Panc1 (cell line): ENCODE measurements around the gene FIZ1. TPM values are rescaled to one million over a fixed set of nuclear protein-coding genes. Genes with fewer than 3 reads are reported as not detected.
"Not testable (repeated sequence)": the region's sequence is repeated elsewhere in the genome, so short reads cannot be mapped to it uniquely, and the experiment has no call there.

Experiments used
- ATAC-seq: fragments of 200-7000 bp; cut with Tn5 transposase; 2 replicates; pipeline ENCODE4 v1.9.1; 2020; ENCODE audit warnings: mild to moderate bottlenecking, moderate library complexity
- BruUV-seq: library from RNA; stranded (reverse); fragments of 400-500 nt; replicated peaks from 2 replicates; lab custom pipeline; 2021; lab: Mats Ljungman, UMichigan
- CTCF ChIA-PET: fragments of 300-600 bp; sonication (Branson Sonifier 250); formaldehyde crosslinking; loops from one replicate; lab custom pipeline; 2022; ENCODE audit warnings: antibody characterized with exemption; lab: Charles Lee
- POLR2A ChIA-PET: fragments of 300-600 bp; sonication (Branson Sonifier 250); formaldehyde crosslinking; loops from one replicate; lab custom pipeline; 2022; ENCODE audit warnings: antibody characterized with exemption; lab: Charles Lee
- DNase-seq: peaks from one replicate; pipeline ENCODE4 v3.0.0-alpha.2; 2010; ENCODE audit warnings: low read depth, low spot score
- H3K27ac ChIP-seq: 2 replicates; pipeline ENCODE4 v1.5.1; 2011; ENCODE audit warnings: mild to moderate bottlenecking, low read length, inconsistent platforms
- H3K27me3 ChIP-seq: fragments of 200-500 bp; sonication (Bioruptor generic); 2 replicates; pipeline ENCODE4 v1.6.0; 2014; ENCODE audit warnings: low read length, inconsistent platforms; ENCODE audit not compliant: control insufficient read depth, insufficient read depth
- H3K36me3 ChIP-seq: fragments of 200-500 bp; sonication (Bioruptor generic); 2 replicates; pipeline ENCODE4 v1.5.1; 2014; ENCODE audit warnings: inconsistent platforms, mild to moderate bottlenecking, low read length, moderate library complexity; ENCODE audit not compliant: control insufficient read depth, insufficient read depth
- H3K4me1 ChIP-seq: 2 replicates; pipeline ENCODE4 v1.5.1; 2011; ENCODE audit warnings: inconsistent platforms, mild to moderate bottlenecking, low read length, moderate library complexity; ENCODE audit not compliant: control insufficient read depth, insufficient read depth
- H3K4me3 ChIP-seq, 2 experiments: 2 replicates each; pipeline ENCODE4 v1.5.1; 2011 to 2012; ENCODE audit warnings: low read depth in 2 of 2, low read length in 2 of 2, mild to moderate bottlenecking in 2 of 2, inconsistent platforms in 1 of 2, moderate library complexity in 1 of 2
- H3K9me3 ChIP-seq: fragments of 200-500 bp; sonication (Bioruptor generic); 2 replicates; pipeline ENCODE4 v1.5.1; 2014; ENCODE audit warnings: low read depth, mild to moderate bottlenecking, inconsistent platforms, low read length, moderate library complexity; ENCODE audit not compliant: control insufficient read depth, insufficient read depth
- POLR2AphosphoS5 ChIP-seq: IDR thresholded peaks from 2 replicates; pipeline ENCODE4 v1.6.1; 2012; ENCODE audit warnings: mild to moderate bottlenecking, low read depth, low read length, moderate library complexity
- SIN3A ChIP-seq: IDR thresholded peaks from 2 replicates; pipeline ENCODE4 v1.6.1; 2012; ENCODE audit warnings: low read depth, mild to moderate bottlenecking, low read length, moderate library complexity, borderline replicate concordance; ENCODE audit not compliant: insufficient read depth
- TCF7L2 ChIP-seq: IDR thresholded peaks from 2 replicates; pipeline ENCODE4 v1.6.1; 2011; ENCODE audit warnings: mild to moderate bottlenecking, low read depth, low read length, inconsistent platforms
- in situ Hi-C: cut with HindIII; loops from 2 replicates; pipeline ENCODE4 v1.10.0; 2016; ENCODE audit warnings: low sequenced_read_pairs, low pct_unique_long_range_greater_than_20kb
- intact Hi-C: fragments of 100-400 bp; cut with micrococcal nuclease; formaldehyde crosslinking; loops from one replicate; pipeline ENCODE4 v1.10.0; 2022; ENCODE audit not compliant: unreplicated experiment
- total RNA-seq: library from RNA; stranded (reverse); gene quantifications from one replicate; pipeline ENCODE4 v1.2.1, GENCODE V29; 2021; ENCODE audit not compliant: unreplicated experiment
- TF ChIP-seq, protein P1 (sequence below), 2 experiments: IDR thresholded peaks; 2 replicates each; pipeline ENCODE4 v1.6.1; 2011 to 2012; ENCODE audit warnings: low read depth in 2 of 2, control low read depth in 1 of 2, low read length in 1 of 2, mild to moderate bottlenecking in 1 of 2, moderate library complexity in 1 of 2; ENCODE audit not compliant: insufficient read depth in 1 of 2
- TF ChIP-seq, protein P2 (sequence below): fragments of 450-650 bp; IDR thresholded peaks from 2 replicates; pipeline ENCODE4 v1.5.1; 2017; ENCODE audit warnings: mild to moderate bottlenecking

The FIZ1 gene
- total RNA-seq, 1 experiment from 2014 or later = 28.5 TPM

DNA sequence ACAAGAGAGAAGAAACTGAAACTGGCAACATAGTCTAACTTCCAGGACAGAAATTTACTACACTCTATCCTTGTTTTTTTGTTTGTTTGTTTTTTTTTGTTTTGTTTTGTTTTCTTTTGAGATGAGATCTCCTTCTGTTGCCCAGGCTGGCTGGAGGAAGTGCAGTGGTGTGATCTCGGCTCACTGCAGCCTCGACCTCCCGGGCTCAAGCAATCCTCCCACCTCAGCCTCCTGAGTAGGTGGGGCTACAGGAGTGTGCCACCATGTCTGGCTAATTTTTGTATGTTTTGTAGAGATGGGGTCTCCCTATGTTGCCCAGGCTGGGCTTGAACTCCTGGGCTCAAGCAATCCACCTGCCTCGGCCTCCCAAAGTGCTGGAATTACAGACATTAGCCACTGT, 17.0 kb downstream of the FIZ1 start:
- ATAC-seq, H3K36me3 ChIP-seq, POLR2A ChIA-PET, H3K27me3 ChIP-seq, in situ Hi-C loops, H3K9me3 ChIP-seq, BruUV-seq, DNase-seq, H3K27ac ChIP-seq: not testable (repeated sequence)
- intact Hi-C loops = loop anchor here (5.0 kb wide), 1 partner anchor 35 kb away; the partner anchor contains the start of gene SBK3
- peak overlapping the region in 1 of 2 experiments; percentile 25; a peak in 1 of 4 replicates for H3K4me3 ChIP-seq
- peaks cover 25% of the 10 kb centered on the region for H3K4me1 ChIP-seq
- CTCF ChIA-PET = interaction anchor here (0.5 kb wide), 1 partner anchor 23 kb away, joined by 3 read pairs; no protein-coding TSS in a partner anchor

DNA sequence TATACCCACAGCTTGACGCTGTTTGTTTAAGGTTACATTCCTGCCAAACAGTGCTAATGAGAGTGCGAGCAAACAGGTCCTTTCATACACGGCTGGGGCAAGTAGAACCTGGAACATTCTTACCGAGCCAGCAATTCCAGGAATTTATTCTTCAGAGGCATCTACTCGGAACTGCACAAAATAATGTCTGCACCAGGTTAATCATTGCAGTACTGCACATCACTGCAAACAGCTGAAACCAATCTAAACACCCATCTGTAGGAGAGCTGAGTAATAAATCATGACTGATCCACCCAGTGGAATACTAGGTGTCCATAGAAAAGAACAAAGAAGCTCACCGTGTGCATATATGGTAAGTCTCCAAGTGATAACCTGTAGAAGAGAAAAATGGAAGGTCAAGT, 17.5 kb downstream of the FIZ1 start:
- no peak for ATAC-seq

More for the DNA sequence above, 17.5 kb downstream of the FIZ1 start:
- H3K27ac ChIP-seq = peak overlapping the region; percentile 88
- H3K4me3 ChIP-seq = peak overlapping the region; percentile 44 to 96
- intact Hi-C loops = loop anchor here (5.0 kb wide), 1 partner anchor 35 kb away; the partner anchor contains the start of gene SBK3
- no peaks in the 10 kb centered on the region for H3K27me3 ChIP-seq
- TF ChIP-seq, protein P1, sequence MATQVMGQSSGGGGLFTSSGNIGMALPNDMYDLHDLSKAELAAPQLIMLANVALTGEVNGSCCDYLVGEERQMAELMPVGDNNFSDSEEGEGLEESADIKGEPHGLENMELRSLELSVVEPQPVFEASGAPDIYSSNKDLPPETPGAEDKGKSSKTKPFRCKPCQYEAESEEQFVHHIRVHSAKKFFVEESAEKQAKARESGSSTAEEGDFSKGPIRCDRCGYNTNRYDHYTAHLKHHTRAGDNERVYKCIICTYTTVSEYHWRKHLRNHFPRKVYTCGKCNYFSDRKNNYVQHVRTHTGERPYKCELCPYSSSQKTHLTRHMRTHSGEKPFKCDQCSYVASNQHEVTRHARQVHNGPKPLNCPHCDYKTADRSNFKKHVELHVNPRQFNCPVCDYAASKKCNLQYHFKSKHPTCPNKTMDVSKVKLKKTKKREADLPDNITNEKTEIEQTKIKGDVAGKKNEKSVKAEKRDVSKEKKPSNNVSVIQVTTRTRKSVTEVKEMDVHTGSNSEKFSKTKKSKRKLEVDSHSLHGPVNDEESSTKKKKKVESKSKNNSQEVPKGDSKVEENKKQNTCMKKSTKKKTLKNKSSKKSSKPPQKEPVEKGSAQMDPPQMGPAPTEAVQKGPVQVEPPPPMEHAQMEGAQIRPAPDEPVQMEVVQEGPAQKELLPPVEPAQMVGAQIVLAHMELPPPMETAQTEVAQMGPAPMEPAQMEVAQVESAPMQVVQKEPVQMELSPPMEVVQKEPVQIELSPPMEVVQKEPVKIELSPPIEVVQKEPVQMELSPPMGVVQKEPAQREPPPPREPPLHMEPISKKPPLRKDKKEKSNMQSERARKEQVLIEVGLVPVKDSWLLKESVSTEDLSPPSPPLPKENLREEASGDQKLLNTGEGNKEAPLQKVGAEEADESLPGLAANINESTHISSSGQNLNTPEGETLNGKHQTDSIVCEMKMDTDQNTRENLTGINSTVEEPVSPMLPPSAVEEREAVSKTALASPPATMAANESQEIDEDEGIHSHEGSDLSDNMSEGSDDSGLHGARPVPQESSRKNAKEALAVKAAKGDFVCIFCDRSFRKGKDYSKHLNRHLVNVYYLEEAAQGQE (IDR thresholded peaks at IDR 0.05; ENCODE audit: insufficient read depth in 1 of 2, low read depth in 2 of 2, low read length in 1 of 2) = no peak
- no peak for TF ChIP-seq SIN3A
- TF ChIP-seq POLR2AphosphoS5 = no peak
- no peak for TF ChIP-seq TCF7L2
- TF ChIP-seq, protein P2, sequence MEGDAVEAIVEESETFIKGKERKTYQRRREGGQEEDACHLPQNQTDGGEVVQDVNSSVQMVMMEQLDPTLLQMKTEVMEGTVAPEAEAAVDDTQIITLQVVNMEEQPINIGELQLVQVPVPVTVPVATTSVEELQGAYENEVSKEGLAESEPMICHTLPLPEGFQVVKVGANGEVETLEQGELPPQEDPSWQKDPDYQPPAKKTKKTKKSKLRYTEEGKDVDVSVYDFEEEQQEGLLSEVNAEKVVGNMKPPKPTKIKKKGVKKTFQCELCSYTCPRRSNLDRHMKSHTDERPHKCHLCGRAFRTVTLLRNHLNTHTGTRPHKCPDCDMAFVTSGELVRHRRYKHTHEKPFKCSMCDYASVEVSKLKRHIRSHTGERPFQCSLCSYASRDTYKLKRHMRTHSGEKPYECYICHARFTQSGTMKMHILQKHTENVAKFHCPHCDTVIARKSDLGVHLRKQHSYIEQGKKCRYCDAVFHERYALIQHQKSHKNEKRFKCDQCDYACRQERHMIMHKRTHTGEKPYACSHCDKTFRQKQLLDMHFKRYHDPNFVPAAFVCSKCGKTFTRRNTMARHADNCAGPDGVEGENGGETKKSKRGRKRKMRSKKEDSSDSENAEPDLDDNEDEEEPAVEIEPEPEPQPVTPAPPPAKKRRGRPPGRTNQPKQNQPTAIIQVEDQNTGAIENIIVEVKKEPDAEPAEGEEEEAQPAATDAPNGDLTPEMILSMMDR = no peak
- no peaks in the 10 kb centered on the region for H3K9me3 ChIP-seq
- ChIA-PET CTCF (no interaction called here), POLR2A (interaction anchor here (1.8 kb wide), 1 partner anchor 18 kb away, joined by 10 read pairs; the partner anchor contains the start of gene FIZ1)
- no TSS peak for BruUV-seq
- DNase-seq = no peak
- H3K36me3 ChIP-seq = no peaks in the 10 kb centered on the region; the same call in 1 of the 2 replicates
- H3K4me1 ChIP-seq = peaks cover 24% of the 10 kb centered on the region
- in situ Hi-C loops = no loop called here
